GM18508 (cell line): Measurements from ENCODE around the gene DOCK6.

ENCODE experiments used
- ATAC-seq: cut with Tn5 transposase; IDR thresholded peaks from one replicate; pipeline ENCODE4 v1.9.1; 2021; ENCODE audit warnings: moderate number of reproducible peaks; ENCODE audit not compliant: insufficient read depth, unreplicated experiment

The DOCK6 gene

GRCh38 chr19:11201791-11202190 is 60.5 kb downstream of the DOCK6 start:
- no peak for ATAC-seq

DNA sequence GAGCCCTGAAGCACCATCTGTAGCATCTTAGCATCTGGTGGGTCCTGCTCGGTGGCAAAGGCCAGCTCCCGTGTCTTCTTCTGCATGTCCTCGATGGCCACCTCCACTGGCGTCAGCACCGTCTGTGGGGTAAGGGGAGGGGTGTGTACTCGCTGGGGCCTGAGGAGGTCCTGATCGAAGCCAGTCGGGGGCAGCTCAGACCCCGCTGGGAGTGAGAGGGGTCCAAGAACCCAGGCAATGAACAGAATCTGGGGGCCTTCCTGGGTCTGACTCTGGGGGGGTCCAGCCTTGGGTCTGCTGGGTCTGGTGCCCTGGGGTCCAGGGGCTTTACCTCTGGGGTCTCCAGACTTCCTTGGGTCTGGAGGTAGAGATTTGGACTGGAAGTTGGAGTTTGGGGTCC is 61.4 kb downstream of the DOCK6 start:
- ATAC-seq, result no peak

- no peak for ATAC-seq
These were observed 62.2 kb downstream of the DOCK6 start for GRCh38 chr19:11200015-11200574.

- ATAC-seq, result no peak
These were observed 62.8 kb downstream of the DOCK6 start for GRCh38 chr19:11199517-11199916.

DNA sequence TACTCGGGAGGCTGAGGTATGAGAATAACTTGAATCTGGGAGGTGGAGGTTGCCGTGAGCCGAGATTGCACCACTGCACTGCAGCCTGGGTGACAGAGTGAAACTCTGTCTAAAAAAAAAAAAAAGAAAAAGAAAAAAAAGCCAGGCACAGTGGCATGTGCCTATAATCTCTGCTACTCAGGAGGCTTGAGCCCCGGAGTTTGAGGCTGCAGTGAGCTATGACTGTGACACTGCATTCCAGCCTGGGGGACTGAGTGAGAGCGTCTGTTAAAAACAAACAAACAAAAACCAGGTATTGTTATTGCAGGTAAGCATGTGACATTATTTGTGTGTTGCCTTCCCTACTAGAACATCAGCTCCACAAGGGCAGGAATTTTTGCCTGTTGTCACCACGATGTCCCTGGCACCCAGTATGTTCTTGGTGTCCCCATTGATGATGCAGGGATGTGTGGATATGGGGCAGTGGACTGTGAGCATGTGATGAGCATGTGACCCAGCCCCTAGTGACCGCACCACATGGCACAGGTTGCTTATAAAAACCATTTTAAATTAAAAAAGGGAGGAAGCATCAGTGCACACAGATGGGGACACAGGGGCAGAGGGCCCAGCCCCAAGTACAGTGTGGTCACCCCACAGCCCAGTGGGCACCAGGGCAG is 63.4 kb downstream of the DOCK6 start:
- ATAC-seq, result no peak

GRCh38 chr19:11198175-11198534 is 64.2 kb downstream of the DOCK6 start:
- no peak for ATAC-seq

- no peak for ATAC-seq
These were observed 64.8 kb downstream of the DOCK6 start, which contains the start of gene KANK2 for GRCh38 chr19:11197291-11198174. Gene KANK2 (minus strand): TSS chr19:11197545. CDS start chr19:11194511, 3,034 bp downstream.

GRCh38 chr19:11196406-11197287 is 65.7 kb downstream of the DOCK6 start:
- ATAC-seq, result no peak

GRCh38 chr19:11195681-11196080 is 66.6 kb downstream of the DOCK6 start:
- ATAC-seq, result no peak

GRCh38 chr19:11194656-11195558 is 67.4 kb downstream of the DOCK6 start:
- ATAC-seq, result no peak

DNA sequence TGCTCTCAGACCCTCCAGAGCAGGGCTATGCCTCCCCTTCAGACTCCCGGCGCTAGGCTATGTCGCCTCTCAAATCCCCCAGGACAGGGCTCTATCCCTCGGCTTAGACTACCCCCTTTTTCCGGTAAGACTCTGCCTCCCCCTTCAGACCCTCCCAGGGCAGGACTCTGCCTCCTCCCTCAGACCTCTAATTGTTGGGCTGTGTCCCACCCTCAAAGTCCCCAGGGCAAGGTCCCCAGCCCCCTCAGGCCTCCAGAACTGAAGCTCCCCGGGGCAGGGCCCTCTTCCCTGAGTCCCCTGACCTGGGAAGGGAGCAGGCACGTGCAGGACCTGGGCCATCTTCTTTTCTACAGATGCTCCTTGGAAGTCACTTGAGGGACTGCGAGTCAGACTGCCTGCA is 68.2 kb downstream of the DOCK6 start:
- no peak for ATAC-seq

- ATAC-seq, result no peak
These were observed 69.1 kb downstream of the DOCK6 start for GRCh38 chr19:11192957-11193939.

DNA sequence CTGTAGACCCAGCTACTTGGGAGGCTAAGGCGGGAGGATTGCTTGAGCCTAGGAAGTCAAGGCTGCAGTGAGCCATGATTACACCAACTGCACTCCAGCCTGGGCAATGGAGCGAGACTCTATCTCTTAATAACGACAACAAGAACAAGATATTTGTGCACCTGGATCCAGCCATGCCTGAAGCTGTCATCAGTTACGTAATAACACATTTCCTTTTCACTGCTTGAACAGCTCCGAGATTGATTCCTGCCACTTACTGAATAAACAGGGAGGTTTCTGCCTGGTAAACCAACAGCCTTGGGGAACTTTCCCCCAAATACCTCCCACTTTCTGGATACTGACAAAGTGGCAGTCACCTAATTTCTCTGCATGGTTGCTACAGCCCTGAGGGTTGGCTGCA is 70.4 kb downstream of the DOCK6 start:
- no peak for ATAC-seq

GRCh38 chr19:11191273-11191755 is 71.0 kb downstream of the DOCK6 start:
- ATAC-seq, result no peak

GRCh38 chr19:11190501-11190900 is 71.8 kb downstream of the DOCK6 start:
- no peak for ATAC-seq

DNA sequence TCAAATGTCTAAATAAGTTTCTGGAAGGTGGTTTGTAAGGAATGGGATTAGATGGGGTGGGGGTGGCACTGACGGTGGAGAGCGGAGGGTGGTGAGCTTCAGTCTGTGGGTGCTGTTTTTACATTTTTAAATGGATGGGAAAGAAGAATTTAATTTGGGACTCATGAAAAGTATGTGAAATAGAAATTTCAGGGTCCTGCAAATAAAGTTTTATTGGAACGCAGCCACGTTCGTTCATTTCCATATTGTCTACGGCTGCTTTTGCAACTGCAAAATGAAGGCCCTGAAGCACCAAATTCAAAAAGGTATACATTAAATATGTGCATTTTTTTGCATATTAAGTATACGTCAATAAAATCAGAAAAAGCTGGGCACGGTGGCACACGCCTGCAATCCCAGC is 74.9 kb downstream of the DOCK6 start:
- no peak for ATAC-seq

DNA sequence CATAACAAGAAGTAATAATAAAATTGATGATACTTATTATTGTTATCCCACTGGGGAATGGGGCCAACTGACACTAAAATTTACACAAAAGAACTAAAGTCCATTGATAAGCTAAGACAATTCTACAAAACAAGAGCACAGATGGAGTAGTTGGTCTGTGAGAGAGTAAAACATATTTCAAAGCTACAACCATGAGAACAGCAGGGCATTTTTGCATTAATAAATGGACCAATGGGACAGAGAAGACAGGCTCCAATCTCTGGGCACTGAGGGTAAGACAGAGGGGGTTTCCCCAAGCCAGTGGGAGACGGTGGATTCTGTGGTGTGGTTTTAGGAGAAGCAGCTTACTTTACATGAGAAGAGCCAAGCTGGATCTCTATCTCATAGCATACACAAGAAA is 79.3 kb downstream of the DOCK6 start:
- ATAC-seq, result no peak

- ATAC-seq, result no peak
These were observed 80.8 kb downstream of the DOCK6 start for GRCh38 chr19:11181488-11181887.
